ENCODE data around the gene TMEM88. TPM values are rescaled to one million over a fixed set of nuclear protein-coding genes. Genes with fewer than 3 reads are reported as not detected.

The TMEM88 gene
- total RNA-seq, 5 donors from 2014 or later (not counting 1 experiment from before 2014, with no cell fraction given), result 5.8 to 27.1 (median 8.4) TPM

GRCh38 chr17:7839190-7839875 is 15.5 kb upstream of the TMEM88 start:
- H3K4me1 ChIP-seq (ENCODE audit: control insufficient read depth in 1 of 2, extremely low read depth in 1 of 2, insufficient read depth in 2 of 2, low read length in 2 of 2), result peaks cover 43 to 86% of the 10 kb centered on the region in 2 experiments
- DNase-seq (peak in 1 of 35 experiments; percentile 39), ATAC-seq (replicated peaks in 1 of 4) (no peak)
- H3K9me3 ChIP-seq, result no peaks in the 10 kb centered on the region
- POLR2A ChIA-PET, result no interaction called here
- Mint-ChIP-seq H3K4me3 (peak overlapping the region; percentile 21 to 100 (median 58)), H3K27me3 (no peaks in the 10 kb centered on the region), H3K4me1 (peaks cover 60 to 82% (median 68%) of the 10 kb centered on the region in 3 donors), H3K27ac (peak overlapping the region; percentile 85 to 94), H3K9me3 (no peaks in the 10 kb centered on the region), H3K36me3 (peaks cover 3% of the 10 kb centered on the region)
- peak overlapping the region in 1 of 2 donors; percentile 52 for H3K4me3 ChIP-seq (ENCODE audit: control insufficient read depth in 1 of 2, extremely low read depth in 1 of 2, low read length in 1 of 2)
- no peaks in the 10 kb centered on the region for H3K27me3 ChIP-seq (replicated peaks in 1 of 2; ENCODE audit: control insufficient read depth in 2 of 2, extremely low read depth in 1 of 2, insufficient read depth in 2 of 2, low read length in 1 of 2)
- H3K27ac ChIP-seq (ENCODE audit: low read length), result peak overlapping the region; percentile 100
- CTCF ChIA-PET, result no interaction called here
- peaks cover 0 to 11% of the 10 kb centered on the region in 2 donors for H3K36me3 ChIP-seq (ENCODE audit: control insufficient read depth in 2 of 2, extremely low read depth in 1 of 2, insufficient read depth in 1 of 2, low read length in 1 of 2)
- 68% methylated on average over 3 of the region's 6 CpGs for WGBS (ENCODE audit: insufficient coverage)

GRCh38 chr17:7839876-7840261 is 15.0 kb upstream of the TMEM88 start:
- Mint-ChIP-seq H3K4me1 (peaks cover 61 to 82% (median 70%) of the 10 kb centered on the region in 3 donors), H3K9me3 (no peaks in the 10 kb centered on the region), H3K27ac (peak overlapping the region; percentile 93 to 94), H3K36me3 (peaks cover 3% of the 10 kb centered on the region), H3K27me3 (no peaks in the 10 kb centered on the region), H3K4me3 (peak overlapping the region in 1 of 3 donors; percentile 100)
- H3K27ac ChIP-seq (ENCODE audit: low read length), result peak overlapping the region; percentile 100
- ChIA-PET POLR2A (no interaction called here), CTCF (no interaction called here)
- no peak for ATAC-seq (replicated peaks in 1 of 4)
- H3K4me3 ChIP-seq (ENCODE audit: control insufficient read depth in 1 of 2, extremely low read depth in 1 of 2, low read length in 1 of 2), result no peak overlapping the region
- H3K27me3 ChIP-seq (replicated peaks in 1 of 2; ENCODE audit: control insufficient read depth in 2 of 2, extremely low read depth in 1 of 2, insufficient read depth in 2 of 2, low read length in 1 of 2), result no peaks in the 10 kb centered on the region
- H3K36me3 ChIP-seq (ENCODE audit: control insufficient read depth in 2 of 2, extremely low read depth in 1 of 2, insufficient read depth in 1 of 2, low read length in 1 of 2), result peaks cover 0 to 11% of the 10 kb centered on the region in 2 donors
- peaks cover 45 to 86% of the 10 kb centered on the region in 2 experiments for H3K4me1 ChIP-seq (ENCODE audit: control insufficient read depth in 1 of 2, extremely low read depth in 1 of 2, insufficient read depth in 2 of 2, low read length in 2 of 2)
- H3K9me3 ChIP-seq, result no peaks in the 10 kb centered on the region
- 100% methylated on average over 1 of the region's 2 CpGs for WGBS (ENCODE audit: insufficient coverage)
- peak in 2 of 35 experiments; percentile 24 to 48 for DNase-seq

GRCh38 chr17:7840441-7840840 is 14.4 kb upstream of the TMEM88 start:
- Histone ChIP-seq H3K27me3 (replicated peaks in 1 of 2; ENCODE audit: control insufficient read depth in 2 of 2, extremely low read depth in 1 of 2, insufficient read depth in 2 of 2, low read length in 1 of 2) (no peaks in the 10 kb centered on the region), H3K27ac (ENCODE audit: low read length) (peak overlapping the region; percentile 100), H3K4me1 (ENCODE audit: control insufficient read depth in 1 of 2, extremely low read depth in 1 of 2, insufficient read depth in 2 of 2, low read length in 2 of 2) (peaks cover 51 to 91% of the 10 kb centered on the region in 2 experiments), H3K9me3 (no peaks in the 10 kb centered on the region), H3K4me3 (ENCODE audit: control insufficient read depth in 1 of 2, extremely low read depth in 1 of 2, low read length in 1 of 2) (peak overlapping the region in 1 of 2 donors; percentile 28), H3K36me3 (ENCODE audit: control insufficient read depth in 2 of 2, extremely low read depth in 1 of 2, insufficient read depth in 1 of 2, low read length in 1 of 2) (peaks cover under 1 to 16% of the 10 kb centered on the region in 2 donors)
- ATAC-seq (replicated peaks in 1 of 4) (no peak), DNase-seq (no peak)
- peak overlapping the region; percentile 82 to 100 (median 87) for H3K4me3 Mint-ChIP-seq
- no peaks in the 10 kb centered on the region for H3K9me3 Mint-ChIP-seq
- H3K4me1 Mint-ChIP-seq, result peaks cover 64 to 82% (median 74%) of the 10 kb centered on the region in 3 donors
- WGBS (ENCODE audit: insufficient coverage), result no CpG with 5 or more reads among the region's 1 CpG
- H3K27ac Mint-ChIP-seq, result peak overlapping the region; percentile 93 to 94
- POLR2A ChIA-PET, result interaction anchor here in 1 of 2 donors (1.3 kb wide), 1 partner anchor 17 kb away, joined by 3 read pairs; the partner anchor contains the start of gene NAA38
- H3K27me3 Mint-ChIP-seq, result no peaks in the 10 kb centered on the region
- CTCF ChIA-PET, result interaction anchor here in 1 of 2 donors (0.7 kb wide), 1 partner anchor 16 kb away, joined by 3 read pairs; no protein-coding TSS in a partner anchor
- peaks cover 3% of the 10 kb centered on the region for H3K36me3 Mint-ChIP-seq

DNA sequence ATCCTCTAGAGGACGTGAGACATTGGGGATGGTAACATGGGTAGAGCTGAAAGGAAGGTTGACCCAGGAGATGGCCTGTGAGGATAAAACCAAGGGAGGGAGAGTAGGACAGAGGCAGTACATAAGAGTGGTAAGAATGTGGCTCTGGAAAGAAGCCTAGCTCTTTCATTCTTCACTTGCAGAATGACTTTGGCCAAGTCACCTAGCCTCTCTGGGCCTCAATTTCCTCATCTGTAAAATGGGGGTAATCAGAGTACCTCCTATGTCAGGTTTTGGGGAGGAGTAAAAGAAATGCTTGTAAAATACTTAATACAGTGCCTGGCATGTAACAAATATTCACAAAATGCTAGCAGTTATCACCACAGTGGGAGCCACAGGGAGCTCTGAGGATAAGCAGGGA is 14.0 kb upstream of the TMEM88 start:
- WGBS (ENCODE audit: insufficient coverage), result no CpG with 5 or more reads among the region's 1 CpG
- POLR2A ChIA-PET, result interaction anchor here in 1 of 2 donors (1.3 kb wide), 1 partner anchor 16 kb away, joined by 3 read pairs; the partner anchor contains the start of gene NAA38
- ATAC-seq (replicated peaks in 1 of 4), result no peak
- peaks cover 3% of the 10 kb centered on the region for H3K36me3 Mint-ChIP-seq
- peaks cover 3 to 20% of the 10 kb centered on the region in 2 donors for H3K36me3 ChIP-seq (ENCODE audit: control insufficient read depth in 2 of 2, extremely low read depth in 1 of 2, insufficient read depth in 1 of 2, low read length in 1 of 2)
- H3K27me3 Mint-ChIP-seq, result no peaks in the 10 kb centered on the region
- H3K27ac Mint-ChIP-seq, result peak overlapping the region; percentile 93 to 94
- DNase-seq, result peak in 1 of 35 experiments; percentile 16
- H3K4me3 ChIP-seq (ENCODE audit: control insufficient read depth in 1 of 2, extremely low read depth in 1 of 2, low read length in 1 of 2), result peak overlapping the region in 1 of 2 donors; percentile 33
- peaks cover 53 to 91% of the 10 kb centered on the region in 2 experiments for H3K4me1 ChIP-seq (ENCODE audit: control insufficient read depth in 1 of 2, extremely low read depth in 1 of 2, insufficient read depth in 2 of 2, low read length in 2 of 2)
- H3K4me1 Mint-ChIP-seq, result peaks cover 67 to 82% (median 78%) of the 10 kb centered on the region in 3 donors
- no peaks in the 10 kb centered on the region for H3K9me3 Mint-ChIP-seq
- peak overlapping the region; percentile 100 for H3K27ac ChIP-seq (ENCODE audit: low read length)
- peak overlapping the region; percentile 82 to 100 (median 87) for H3K4me3 Mint-ChIP-seq
- H3K9me3 ChIP-seq, result no peaks in the 10 kb centered on the region
- no peaks in the 10 kb centered on the region for H3K27me3 ChIP-seq (replicated peaks in 1 of 2; ENCODE audit: control insufficient read depth in 2 of 2, extremely low read depth in 1 of 2, insufficient read depth in 2 of 2, low read length in 1 of 2)
- CTCF ChIA-PET, result interaction anchor here in 1 of 2 donors (0.7 kb wide), 1 partner anchor 16 kb away, joined by 3 read pairs; no protein-coding TSS in a partner anchor

- Mint-ChIP-seq H3K36me3 (peaks cover 3% of the 10 kb centered on the region), H3K4me1 (peaks cover 65 to 78% (median 73%) of the 10 kb centered on the region in 3 donors), H3K4me3 (peak overlapping the region; percentile 87 to 100 (median 94)), H3K9me3 (no peaks in the 10 kb centered on the region), H3K27me3 (no peaks in the 10 kb centered on the region), H3K27ac (peak overlapping the region; percentile 94 to 98)
- H3K36me3 ChIP-seq (ENCODE audit: control insufficient read depth in 2 of 2, extremely low read depth in 1 of 2, insufficient read depth in 1 of 2, low read length in 1 of 2), result peaks cover 3 to 22% of the 10 kb centered on the region in 2 donors
- ChIA-PET POLR2A (interaction anchor here (0.5 to 1.8 kb wide), 5 partner anchors 8 to 279 kb away, joined by 3 to 5 read pairs (median 4); partner anchors contain the start of gene NAA38 (in 1 of the 2)), CTCF (interaction anchor here in 1 of 2 donors (0.7 kb wide), 1 partner anchor 17 kb away, joined by 3 read pairs; no protein-coding TSS in a partner anchor)
- peak overlapping the region; percentile 57 to 91 for H3K4me3 ChIP-seq (ENCODE audit: control insufficient read depth in 1 of 2, extremely low read depth in 1 of 2, low read length in 1 of 2)
- H3K27ac ChIP-seq (ENCODE audit: low read length), result peak overlapping the region; percentile 100
- WGBS (ENCODE audit: insufficient coverage), result 11% methylated on average over 26 of the region's 34 CpGs
- DNase-seq (peak; percentile 59 to 97 (median 86)), ATAC-seq (replicated peaks in 1 of 4) (peak; percentile 54 to 61 (median 55))
- H3K4me1 ChIP-seq (ENCODE audit: control insufficient read depth in 1 of 2, extremely low read depth in 1 of 2, insufficient read depth in 2 of 2, low read length in 2 of 2), result peaks cover 53 to 85% of the 10 kb centered on the region in 2 experiments
- H3K9me3 ChIP-seq, result no peaks in the 10 kb centered on the region
- H3K27me3 ChIP-seq (replicated peaks in 1 of 2; ENCODE audit: control insufficient read depth in 2 of 2, extremely low read depth in 1 of 2, insufficient read depth in 2 of 2, low read length in 1 of 2), result no peaks in the 10 kb centered on the region
Observed at GRCh38 chr17:7841396-7841914, 13.4 kb upstream of the TMEM88 start.

GRCh38 chr17:7841915-7842379 is 12.9 kb upstream of the TMEM88 start:
- peak overlapping the region; percentile 96 to 98 for H3K27ac Mint-ChIP-seq

More at GRCh38 chr17:7841915-7842379, 12.9 kb upstream of the TMEM88 start:
- CTCF ChIA-PET, result no interaction called here
- peaks cover 3% of the 10 kb centered on the region for H3K36me3 Mint-ChIP-seq
- DNase-seq (peak in 34 of 35 experiments; percentile 68 to 86 (median 80)), ATAC-seq (replicated peaks in 1 of 4) (peak; percentile 19 to 35 (median 30))
- no peaks in the 10 kb centered on the region for H3K27me3 ChIP-seq (replicated peaks in 1 of 2; ENCODE audit: control insufficient read depth in 2 of 2, extremely low read depth in 1 of 2, insufficient read depth in 2 of 2, low read length in 1 of 2)
- peak overlapping the region; percentile 100 for H3K27ac ChIP-seq (ENCODE audit: low read length)
- H3K9me3 Mint-ChIP-seq, result no peaks in the 10 kb centered on the region
- POLR2A ChIA-PET, result interaction anchor here (0.5 to 1.8 kb wide), 5 partner anchors 8 to 278 kb away, joined by 3 to 5 read pairs (median 4); partner anchors contain the start of gene NAA38 (in 1 of the 2)
- H3K4me3 Mint-ChIP-seq, result peak overlapping the region; percentile 87 to 100 (median 94)
- H3K27me3 Mint-ChIP-seq, result no peaks in the 10 kb centered on the region
- peaks cover 3 to 25% of the 10 kb centered on the region in 2 donors for H3K36me3 ChIP-seq (ENCODE audit: control insufficient read depth in 2 of 2, extremely low read depth in 1 of 2, insufficient read depth in 1 of 2, low read length in 1 of 2)
- H3K4me1 Mint-ChIP-seq, result peaks cover 61 to 78% (median 71%) of the 10 kb centered on the region in 3 donors
- under 1% methylated on average over 22 of the region's 46 CpGs for WGBS (ENCODE audit: insufficient coverage)
- H3K9me3 ChIP-seq, result no peaks in the 10 kb centered on the region
- H3K4me1 ChIP-seq (ENCODE audit: control insufficient read depth in 1 of 2, extremely low read depth in 1 of 2, insufficient read depth in 2 of 2, low read length in 2 of 2), result peaks cover 49 to 80% of the 10 kb centered on the region in 2 experiments
- H3K4me3 ChIP-seq (ENCODE audit: control insufficient read depth in 1 of 2, extremely low read depth in 1 of 2, low read length in 1 of 2), result peak overlapping the region; percentile 57 to 91

All from T-cell (primary cell).